Measurements from ENCODE around the gene MAGT1. TPM values are rescaled to one million over a fixed set of nuclear protein-coding genes. Genes with fewer than 3 reads are reported as not detected.

MAGT1 gene
- total RNA-seq, 2 experiments from 2014 or later: 29.9 to 31.0 TPM

- no peak overlapping the region for H3K4me3 ChIP-seq (ENCODE audit: low read length)
- Mint-ChIP-seq H3K27me3 (no peaks in the 10 kb centered on the region), H3K36me3 (ENCODE audit: low read depth) (peaks cover 16% of the 10 kb centered on the region), H3K4me1 (ENCODE audit: low read depth) (no peaks in the 10 kb centered on the region), H3K27ac (no peak overlapping the region), H3K4me3 (no peak overlapping the region), H3K9me3 (no peaks in the 10 kb centered on the region)
- intact Hi-C loops (cut with DNase I, micrococcal nuclease): no loop called here
- H3K9me3 ChIP-seq (ENCODE audit: control insufficient read depth in 1 of 2, insufficient read depth in 1 of 2, low read length in 2 of 2): no peaks in the 10 kb centered on the region
- H3K27ac ChIP-seq (ENCODE audit: low read depth in 1 of 2, low read length in 2 of 2): no peak overlapping the region
- ATAC-seq (ENCODE audit: poor library complexity) (no peak), DNase-seq (no peak)
- no peak for TF ChIP-seq CTCF (IDR thresholded peaks at IDR 0.05)
- H3K27me3 ChIP-seq (ENCODE audit: control insufficient read depth in 1 of 2, insufficient read depth in 2 of 2, low read length in 2 of 2): no peaks in the 10 kb centered on the region
- ChIA-PET POLR2A (no interaction called here), CTCF (no interaction called here)
- H3K36me3 ChIP-seq (ENCODE audit: insufficient read depth, low read length): peaks cover 2% of the 10 kb centered on the region
- no peaks in the 10 kb centered on the region for H3K4me1 ChIP-seq (ENCODE audit: insufficient read depth, low read length)
These were observed 35.3 kb upstream of the MAGT1 start for GRCh38 chrX:77930581-77930980.

GRCh38 chrX:77925764-77926163 lies 30.5 kb upstream of the MAGT1 start:
- Histone ChIP-seq H3K9me3 (ENCODE audit: control insufficient read depth in 1 of 2, insufficient read depth in 1 of 2, low read length in 2 of 2) (no peaks in the 10 kb centered on the region), H3K4me1 (ENCODE audit: insufficient read depth, low read length) (no peaks in the 10 kb centered on the region), H3K4me3 (ENCODE audit: low read length) (no peak overlapping the region), H3K36me3 (ENCODE audit: insufficient read depth, low read length) (peaks cover 2% of the 10 kb centered on the region), H3K27me3 (ENCODE audit: control insufficient read depth in 1 of 2, insufficient read depth in 2 of 2, low read length in 2 of 2) (no peaks in the 10 kb centered on the region), H3K27ac (ENCODE audit: low read depth in 1 of 2, low read length in 2 of 2) (no peak overlapping the region)
- ATAC-seq (ENCODE audit: poor library complexity): no peak
- Mint-ChIP-seq H3K36me3 (ENCODE audit: low read depth) (peaks cover 32% of the 10 kb centered on the region), H3K4me3 (peak overlapping the region; percentile 30), H3K9me3 (no peaks in the 10 kb centered on the region), H3K4me1 (ENCODE audit: low read depth) (peaks cover 21% of the 10 kb centered on the region), H3K27ac (no peak overlapping the region), H3K27me3 (no peaks in the 10 kb centered on the region)
- CTCF ChIA-PET: no interaction called here
- intact Hi-C loops (cut with DNase I, micrococcal nuclease): no loop called here
- POLR2A ChIA-PET: no interaction called here
- no peak for TF ChIP-seq CTCF (IDR thresholded peaks at IDR 0.05)
- no peak for DNase-seq

- Histone ChIP-seq H3K4me3 (ENCODE audit: low read length) (no peak overlapping the region), H3K27ac (ENCODE audit: low read depth in 1 of 2, low read length in 2 of 2) (no peak overlapping the region), H3K27me3 (ENCODE audit: control insufficient read depth in 1 of 2, insufficient read depth in 2 of 2, low read length in 2 of 2) (no peaks in the 10 kb centered on the region), H3K4me1 (ENCODE audit: insufficient read depth, low read length) (no peaks in the 10 kb centered on the region), H3K9me3 (ENCODE audit: control insufficient read depth in 1 of 2, insufficient read depth in 1 of 2, low read length in 2 of 2) (no peaks in the 10 kb centered on the region), H3K36me3 (ENCODE audit: insufficient read depth, low read length) (no peaks in the 10 kb centered on the region)
- DNase-seq (no peak), ATAC-seq (ENCODE audit: poor library complexity) (no peak)
- H3K27ac Mint-ChIP-seq: no peak overlapping the region
- no peaks in the 10 kb centered on the region for H3K9me3 Mint-ChIP-seq
- no peak overlapping the region for H3K4me3 Mint-ChIP-seq
- ChIA-PET CTCF (no interaction called here), POLR2A (interaction anchor here (0.6 kb wide), 1 partner anchor 102 kb away, joined by 3 read pairs; no protein-coding TSS in a partner anchor)
- no peaks in the 10 kb centered on the region for H3K27me3 Mint-ChIP-seq
- H3K36me3 Mint-ChIP-seq (ENCODE audit: low read depth): peaks cover 24% of the 10 kb centered on the region
- no peak for TF ChIP-seq CTCF (IDR thresholded peaks at IDR 0.05)
- intact Hi-C loops (cut with DNase I, micrococcal nuclease): no loop called here
- H3K4me1 Mint-ChIP-seq (ENCODE audit: low read depth): peaks cover 25% of the 10 kb centered on the region
These were observed 29.2 kb upstream of the MAGT1 start for GRCh38 chrX:77924320-77924859.

Data from CD4-positive, alpha-beta T cell (primary cell).